ENCODE data around the gene OSBPL10. TPM values are rescaled to one million over a fixed set of nuclear protein-coding genes. Genes with fewer than 3 reads are reported as not detected.

Gene OSBPL10
- total and polyA plus RNA-seq, 2 of the 4 experiments (the other 2 are of a cell fraction) = 9.5 to 10.1 TPM

- H3K4me3 ChIP-seq (ENCODE audit: insufficient read depth, low read depth, low read length) = no peak overlapping the region
- H3K9ac ChIP-seq (ENCODE audit: low read depth, low read length) = no peak overlapping the region
- no peaks in the 10 kb centered on the region for H3K79me1 ChIP-seq (ENCODE audit: low read depth in 1 of 2, low read length in 2 of 2)
- dilution Hi-C loops (cut with HindIII; ENCODE audit: low sequenced_read_pairs, unreplicated experiment) (no loop called here), in situ Hi-C loops (cut with MboI; ENCODE audit: low sequenced_read_pairs) (loop anchor here (25.0 kb wide), 1 partner anchor 985 kb away; no protein-coding TSS in a partner anchor), intact Hi-C loops (cut with micrococcal nuclease) (loop anchor here (5.0 kb wide), 1 partner anchor 210 kb away; the partner anchor contains the start of genes OSBPL10 and ZNF860)
- H3K36me3 ChIP-seq (ENCODE audit: control insufficient read depth, insufficient read depth, low read length) = no peaks in the 10 kb centered on the region
- no peak overlapping the region for H3K4ac ChIP-seq (ENCODE audit: low read depth, low read length)
- H4K91ac ChIP-seq (ENCODE audit: insufficient read depth, low read depth, low read length) = no peak overlapping the region
- no peak overlapping the region for H2AK9ac ChIP-seq (replicated peaks; ENCODE audit: low read depth, low read length, poor library complexity)
- no peak overlapping the region for H2BK120ac ChIP-seq (ENCODE audit: low read depth, low read length)
- TF ChIP-seq SMC3 (IDR thresholded peaks at IDR 0.05; ENCODE audit: low read depth, low read length) (no peak), ELK1 (IDR thresholded peaks at IDR 0.05; ENCODE audit: borderline replicate concordance, low read depth, low read length) (no peak), POLR2A (IDR thresholded peaks at IDR 0.05; ENCODE audit: low read depth, low read length) (no peak), MAFK (IDR thresholded peaks at IDR 0.05; ENCODE audit: low read depth, low read length) (no peak), BHLHE40 (IDR thresholded peaks at IDR 0.05; ENCODE audit: low read depth, low read length) (no peak), CTCF (conservative IDR thresholded peaks at IDR 0.05; ENCODE audit: low read depth, low read length) (no peak)
- no peaks in the 10 kb centered on the region for H4K20me1 ChIP-seq (ENCODE audit: insufficient read depth, low read length)
- no peaks in the 10 kb centered on the region for H3K27me3 ChIP-seq (ENCODE audit: control insufficient read depth, insufficient read depth, low read length)
- H2AFZ ChIP-seq (replicated peaks; ENCODE audit: low read length, poor library complexity) = no peak overlapping the region
- ATAC-seq (ENCODE audit: low read depth) = no peak
- H2BK15ac ChIP-seq (ENCODE audit: low read depth, low read length) = no peak overlapping the region
- no peak overlapping the region for H3K14ac ChIP-seq (replicated peaks; ENCODE audit: low read depth, low read length)
- no peak overlapping the region for H2BK5ac ChIP-seq (ENCODE audit: low read depth, low read length, poor library complexity, severe bottlenecking)
- H2AK5ac ChIP-seq (ENCODE audit: low read depth, low read length) = no peak overlapping the region
- H3K9me1 ChIP-seq (ENCODE audit: insufficient read depth, low read length) = peaks cover 5% of the 10 kb centered on the region; the same call in 1 of the 2 replicates
- H4K8ac ChIP-seq (ENCODE audit: low read depth in 2 of 2, low read length in 2 of 2) = no peak overlapping the region
- POLR2A ChIA-PET (ENCODE audit: unreplicated experiment) = no interaction called here
- no peak overlapping the region for H3K27ac ChIP-seq (ENCODE audit: insufficient read depth, low read length)
- no peaks in the 10 kb centered on the region for H3K4me1 ChIP-seq (ENCODE audit: control insufficient read depth, insufficient read depth, low read length)
- whole genome bisulfite sequencing, 2 experiments (ENCODE audit: extremely low coverage in 2 of 2, insufficient read length in 1 of 2) = no CpG with 5 or more reads among the region's 4 CpGs
- no peak overlapping the region for H3K18ac ChIP-seq (ENCODE audit: low read depth, low read length)
- H3K4me2 ChIP-seq (ENCODE audit: low read depth, low read length) = no peak overlapping the region
- no peak overlapping the region for H2BK20ac ChIP-seq (ENCODE audit: low read depth, low read length)
- CTCF ChIA-PET = interaction anchor here (1.4 kb wide), 1 partner anchor 161 kb away, joined by 3 read pairs; no protein-coding TSS in a partner anchor
- no peak overlapping the region for H3K23ac ChIP-seq (ENCODE audit: low read depth, low read length)
- no TSS peak for BruUV-seq (replicated peaks)
- no peak overlapping the region for H3K56ac ChIP-seq (ENCODE audit: extremely low read depth, insufficient read depth, low read length)
- H4K5ac ChIP-seq (ENCODE audit: low read depth, low read length) = no peak overlapping the region
- H3K9me3 ChIP-seq (ENCODE audit: control insufficient read depth, insufficient read depth, low read length) = no peaks in the 10 kb centered on the region
- DNase-seq = no peak
Observed at GRCh38 chr3:31772272-31772671, 208.8 kb downstream of the OSBPL10 start.
